ENCODE data around the gene ZNF546.
"Not testable (repeated sequence)": the region's sequence is repeated elsewhere in the genome, so short reads cannot be mapped to it uniquely, and the experiment has no call there.

The ZNF546 gene

DNA sequence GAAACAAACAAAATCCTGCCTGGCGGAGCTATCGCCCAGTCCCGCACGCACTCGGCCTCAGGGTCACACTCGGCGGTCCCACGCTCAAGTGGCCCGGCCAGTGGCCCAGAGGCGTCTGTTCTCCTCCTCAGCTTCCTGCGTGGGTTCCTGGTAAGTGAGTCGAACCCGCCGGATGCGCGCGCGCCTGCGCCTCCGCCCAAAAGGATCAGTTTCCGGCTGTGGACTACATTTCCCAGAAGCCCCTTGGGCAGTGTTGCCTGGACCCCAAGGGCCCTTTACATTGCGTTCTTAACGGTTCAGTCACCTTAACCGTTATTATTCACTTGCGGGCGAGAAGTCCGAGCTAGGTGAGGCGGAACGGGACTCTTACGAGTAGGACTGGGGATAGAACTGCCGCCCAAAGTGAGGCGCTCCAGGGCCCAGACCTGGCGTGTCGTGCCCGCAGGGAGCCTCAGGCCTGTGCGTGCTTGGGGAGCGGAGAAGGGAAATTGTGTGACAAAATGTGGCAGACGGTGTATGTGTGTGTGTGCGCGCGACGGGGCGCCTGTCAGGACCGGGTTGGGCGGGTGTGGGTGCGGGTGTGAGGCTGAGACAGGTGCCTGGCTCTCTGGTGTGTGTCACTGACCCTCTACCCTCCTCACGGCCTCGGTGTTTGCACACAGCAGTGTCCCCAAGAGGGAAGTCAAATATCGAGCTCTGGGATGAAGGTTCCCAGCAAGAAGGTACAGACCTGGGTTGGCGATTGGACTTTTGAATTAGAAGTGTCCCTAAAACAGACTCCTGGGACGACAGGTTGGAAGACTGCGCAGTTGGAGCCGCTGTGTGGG is at the start of gene ZNF546:
Gene ZNF546, plus strand, starts transcription at position 250 of the 827 bp plus-strand sequence. CDS start 1,267 bp downstream, outside the sequence.
- DNase-seq = peak; percentile 5

- no peak for DNase-seq
Observed at GRCh38 chr19:39949026-39949747, 47.7 kb upstream of the ZNF546 start.

GRCh38 chr19:39951065-39951650 is 45.7 kb upstream of the ZNF546 start:
- DNase-seq = no peak

DNA sequence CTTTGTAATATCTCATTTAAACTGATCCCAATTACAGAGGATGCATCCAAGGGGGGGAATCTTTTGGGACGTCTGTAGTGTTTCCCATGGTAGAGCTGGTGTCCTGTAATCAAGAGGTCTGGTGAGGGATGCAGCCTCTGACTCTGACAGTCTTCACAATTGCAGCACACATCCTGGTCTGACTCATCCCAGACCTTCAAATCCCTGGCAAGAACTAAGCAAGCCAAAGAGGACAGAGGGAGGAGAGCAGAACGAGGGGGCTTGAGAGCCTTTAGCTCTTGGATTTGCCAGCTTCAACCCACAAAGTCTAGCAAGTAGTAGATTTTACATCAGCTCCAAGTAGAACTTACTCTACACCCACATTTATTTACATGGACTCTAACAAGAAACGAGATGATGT is 45.2 kb upstream of the ZNF546 start:
- no peak for DNase-seq

DNA sequence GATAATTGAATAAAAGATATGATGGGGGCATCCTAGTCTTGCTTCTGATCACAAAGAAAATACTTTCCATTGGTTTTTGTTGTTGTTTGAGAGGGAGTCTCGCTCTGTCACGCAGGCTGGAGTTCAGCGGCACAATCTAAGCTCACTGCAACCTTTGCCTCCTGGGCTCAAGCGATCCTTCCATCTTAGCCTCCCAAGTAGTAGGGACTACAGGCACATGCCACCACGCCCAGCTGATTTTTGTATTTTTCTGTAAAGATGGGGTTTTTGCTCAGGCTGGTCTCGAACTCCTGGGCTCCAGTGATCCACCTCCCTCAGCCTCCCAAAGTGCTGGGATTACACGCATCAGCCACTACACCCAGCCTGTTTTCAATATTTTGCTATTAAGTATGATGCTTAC is 42.9 kb upstream of the ZNF546 start:
- no peak for DNase-seq

GRCh38 chr19:39957886-39958285 is 39.0 kb upstream of the ZNF546 start:
- DNase-seq = not testable (repeated sequence)

GRCh38 chr19:39958942-39959341 is 37.9 kb upstream of the ZNF546 start:
- DNase-seq = not testable (repeated sequence)

DNA sequence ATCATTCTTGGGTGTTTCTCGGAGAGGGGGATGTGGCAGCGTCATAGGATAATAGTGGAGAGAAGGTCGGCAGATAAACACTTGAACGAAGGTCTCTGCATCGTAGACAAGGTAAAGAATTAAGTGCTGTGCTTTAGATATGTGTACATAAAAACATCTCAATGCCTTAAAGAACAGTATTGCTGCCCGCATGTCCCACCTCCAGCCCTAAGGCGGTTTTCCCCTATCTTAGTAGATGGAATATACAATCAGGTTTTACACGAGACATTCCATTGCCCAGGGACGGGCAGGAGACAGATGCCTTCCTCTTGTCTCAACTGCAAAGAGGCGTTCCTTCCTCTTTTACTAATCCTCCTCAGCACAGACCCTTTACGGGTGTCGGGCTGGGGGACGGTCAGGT is 37.5 kb upstream of the ZNF546 start:
- DNase-seq = not testable (repeated sequence)

DNA sequence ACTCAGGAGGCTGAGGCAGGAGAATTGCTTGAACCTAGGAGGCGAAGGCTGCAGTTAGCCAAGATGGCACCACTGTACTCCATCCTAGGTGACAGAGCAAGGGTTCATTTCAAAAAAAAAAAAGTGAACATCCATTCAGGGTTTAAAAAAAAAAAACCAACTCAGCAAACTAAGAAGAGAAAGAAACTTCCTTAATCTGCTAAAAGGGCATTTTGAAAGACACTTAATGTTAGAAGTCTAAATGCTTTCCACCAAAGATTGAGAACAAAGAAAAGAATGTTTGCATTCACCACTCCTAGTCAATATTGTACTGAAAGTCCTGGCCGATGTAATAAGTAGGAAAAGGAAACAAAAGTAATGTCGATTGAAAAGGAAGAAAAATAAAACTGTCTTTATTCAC is 33.0 kb upstream of the ZNF546 start:
- DNase-seq = no peak

DNA sequence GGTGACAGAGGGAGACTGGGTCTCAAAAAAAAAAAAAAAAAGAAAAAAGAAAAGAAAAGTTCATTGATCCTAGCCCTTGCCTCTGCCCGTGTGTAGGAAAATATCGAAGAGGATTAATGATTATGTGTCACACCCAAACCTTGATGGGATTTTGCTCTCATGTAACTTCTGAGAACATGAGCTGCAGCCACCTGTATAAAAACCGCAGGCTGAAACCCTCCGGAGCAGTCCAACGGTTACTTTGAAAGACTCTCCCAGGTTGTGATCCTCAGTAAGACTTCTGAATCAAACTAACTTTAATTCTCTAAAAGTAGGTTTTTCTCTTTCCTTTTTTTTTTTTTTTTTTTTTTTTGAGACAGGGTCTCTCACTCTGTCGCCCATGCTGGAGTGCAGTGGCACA is 30.2 kb upstream of the ZNF546 start:
- DNase-seq = no peak

DNA sequence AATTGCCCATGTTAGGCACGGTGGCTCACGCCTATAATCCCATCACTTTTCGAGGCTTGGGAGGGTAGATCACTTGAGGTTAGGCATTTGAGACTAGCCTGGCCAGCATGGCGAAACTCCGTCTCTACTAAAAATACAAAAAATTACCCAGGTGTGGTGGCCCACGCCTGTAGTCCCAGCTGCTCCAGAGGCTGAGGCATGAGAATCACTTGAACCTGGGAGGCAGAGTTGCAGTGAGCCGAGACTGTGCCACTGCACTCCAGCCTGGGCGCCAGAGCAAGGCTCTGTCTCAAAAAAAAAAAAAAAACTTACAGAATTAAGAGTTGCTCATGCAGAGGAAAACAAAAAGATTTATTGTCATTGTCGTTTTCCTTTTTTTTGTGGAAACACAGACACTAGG is 29.3 kb upstream of the ZNF546 start:
- DNase-seq = no peak

DNA sequence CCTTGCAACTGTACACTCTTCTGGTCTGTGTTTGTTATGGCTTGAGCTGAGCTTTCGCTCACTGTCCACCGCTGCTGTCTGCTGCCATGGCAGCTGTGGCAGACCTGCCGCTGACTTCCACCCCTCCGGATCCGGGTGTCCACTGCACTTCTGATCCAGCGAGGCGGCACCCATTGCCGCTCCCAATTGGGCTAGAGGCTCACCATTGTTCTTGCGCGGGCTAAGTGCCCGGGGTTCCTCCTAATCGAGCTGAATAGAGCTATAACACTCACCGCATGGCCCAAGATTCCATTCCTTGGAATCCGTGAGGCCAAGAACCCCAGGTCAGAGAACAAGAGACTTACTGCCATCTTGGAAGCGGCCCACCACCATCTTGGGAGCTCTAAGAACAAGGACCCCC is 28.1 kb upstream of the ZNF546 start:
- DNase-seq = no peak

GRCh38 chr19:39969266-39969665 is 27.6 kb upstream of the ZNF546 start:
- no peak for DNase-seq

DNA sequence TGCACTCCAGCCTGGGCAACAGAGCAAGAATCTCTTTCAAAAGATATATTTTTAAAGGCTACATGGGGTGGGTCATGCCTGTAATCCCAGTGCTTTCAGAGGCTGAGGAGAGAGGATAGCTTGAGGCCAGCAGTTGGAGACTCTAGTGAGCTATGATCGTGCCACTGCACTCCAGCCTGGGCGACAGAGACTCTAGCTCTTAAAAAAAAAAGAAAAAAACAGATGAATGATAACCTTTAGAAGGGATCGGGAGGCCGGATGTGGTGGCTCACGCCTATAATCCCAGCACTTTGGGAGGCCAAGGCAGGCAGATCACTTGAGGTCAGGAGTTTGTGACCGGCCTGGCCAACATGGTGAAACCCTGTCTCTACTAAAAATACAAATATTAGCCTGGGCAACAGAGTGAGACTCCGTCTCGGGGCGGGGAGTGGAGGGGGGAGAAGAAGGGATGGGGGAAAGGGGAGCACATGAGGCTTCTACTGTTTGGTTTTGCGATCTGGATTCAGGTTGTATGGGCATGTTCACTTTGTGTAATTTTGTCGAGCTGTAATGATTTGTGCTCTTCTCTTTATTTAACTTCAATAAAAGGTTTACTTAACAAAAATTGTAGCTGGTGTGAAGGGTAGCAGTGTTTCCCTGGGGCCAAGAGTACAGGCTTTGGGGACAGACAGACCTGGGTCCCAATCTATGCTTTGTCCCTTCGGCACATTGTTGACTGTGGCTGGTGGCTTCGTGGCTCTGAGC is 27.0 kb upstream of the ZNF546 start:
- DNase-seq = no peak

GRCh38 chr19:39970425-39970674 is 26.5 kb upstream of the ZNF546 start:
- no peak for DNase-seq

DNA sequence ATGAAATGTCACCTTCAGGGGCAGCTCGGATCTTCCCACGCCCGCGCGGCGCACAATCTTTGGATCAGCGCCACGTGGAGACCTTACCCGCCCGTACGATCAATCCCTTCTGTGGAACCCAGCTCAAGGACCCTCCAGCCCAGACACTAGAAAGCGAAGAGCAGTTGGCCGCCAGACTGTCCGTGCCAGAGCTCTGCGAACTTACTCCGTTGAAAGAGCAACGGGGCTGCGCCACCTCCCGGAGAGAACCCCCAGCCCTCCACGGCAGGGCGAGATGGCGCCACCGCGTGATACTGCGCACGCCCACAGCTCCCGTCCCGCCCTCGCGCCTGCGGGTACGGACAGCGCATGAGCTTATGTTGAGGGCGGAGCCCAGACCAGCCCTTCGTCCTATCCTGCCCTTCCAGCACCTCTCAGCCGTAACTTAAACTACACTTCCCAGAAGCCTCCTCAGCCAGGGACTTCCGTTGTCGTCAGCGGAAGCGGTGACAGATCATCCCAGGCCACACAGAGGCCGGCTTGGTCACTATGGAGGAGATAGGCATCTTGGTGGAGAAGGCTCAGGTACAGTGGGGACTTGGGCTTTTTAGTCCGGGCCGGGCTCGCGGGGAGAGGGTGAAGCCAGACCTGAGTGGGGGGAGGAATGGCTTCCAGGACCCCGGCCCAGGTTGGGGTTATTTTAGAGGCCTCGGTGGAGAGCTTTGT is 26.0 kb upstream of the ZNF546 start, which contains the start of gene PSMC4:
Gene PSMC4, plus strand, starts transcription at position 491 of the 705 bp plus-strand sequence. Its CDS starts 38 bp downstream, at position 529.
- peak; percentile 92 for DNase-seq

DNA sequence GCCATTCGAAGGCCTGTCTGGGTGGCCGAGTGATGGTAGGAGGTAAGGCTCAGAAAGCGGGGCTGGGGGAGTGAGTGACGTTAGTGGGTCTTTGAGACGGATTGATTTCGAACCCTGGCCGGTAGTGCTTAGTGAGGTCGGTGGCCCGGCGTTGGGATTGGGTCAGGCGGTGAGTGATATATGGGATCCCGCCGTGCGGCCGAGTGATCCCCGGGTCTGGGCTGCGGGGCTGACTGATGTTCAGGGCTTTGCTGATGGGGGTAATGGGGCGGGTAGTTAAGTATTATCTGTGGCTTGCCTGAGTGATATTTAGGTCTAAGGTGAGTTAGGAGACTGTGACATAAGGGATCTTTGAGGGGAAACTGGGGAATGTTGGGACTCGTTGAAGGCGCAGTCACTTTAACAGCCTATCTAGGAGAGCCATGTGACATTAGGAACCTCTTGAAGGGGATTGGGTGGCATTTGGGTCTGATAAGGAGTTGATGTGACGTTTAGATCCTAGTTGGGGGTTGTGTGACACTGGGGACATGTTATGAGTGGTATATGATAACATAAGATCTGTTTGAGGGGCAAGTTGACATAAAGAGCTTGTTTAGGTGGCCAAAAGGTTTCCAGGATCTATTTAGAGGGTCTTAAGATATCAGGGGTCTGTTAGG is 25.4 kb upstream of the ZNF546 start:
- DNase-seq = no peak

DNA sequence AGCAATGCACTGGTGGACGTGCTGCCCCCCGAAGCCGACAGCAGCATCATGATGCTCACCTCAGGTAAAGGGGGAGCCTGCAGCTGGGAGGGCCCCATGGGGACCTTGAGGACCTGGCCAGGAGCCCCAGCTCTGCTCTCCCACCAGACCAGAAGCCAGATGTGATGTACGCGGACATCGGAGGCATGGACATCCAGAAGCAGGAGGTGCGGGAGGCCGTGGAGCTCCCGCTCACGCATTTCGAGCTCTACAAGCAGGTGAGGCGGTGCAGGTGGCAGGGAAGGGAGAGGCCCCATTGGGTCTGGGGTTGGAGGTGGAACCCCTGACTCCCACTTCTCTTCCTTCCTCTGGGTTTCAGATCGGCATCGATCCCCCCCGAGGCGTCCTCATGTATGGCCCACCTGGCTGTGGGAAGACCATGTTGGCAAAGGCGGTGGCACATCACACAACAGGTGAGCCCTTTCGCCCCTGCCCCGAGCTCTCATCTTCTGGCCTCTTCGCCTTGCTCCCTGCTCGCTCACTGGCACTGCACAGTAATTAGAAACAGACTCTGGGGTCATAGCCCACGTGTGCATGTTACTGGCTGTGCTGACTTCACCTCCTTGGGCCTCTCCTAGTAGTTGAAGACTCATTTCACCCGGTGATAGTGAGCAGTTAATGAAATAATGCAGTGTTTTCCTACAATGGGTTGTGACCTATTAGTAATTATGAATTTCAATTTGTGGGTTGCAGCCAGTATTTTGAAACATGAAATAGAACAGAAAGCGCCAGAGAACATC is 22.3 kb upstream of the ZNF546 start:
- no peak for DNase-seq

DNA sequence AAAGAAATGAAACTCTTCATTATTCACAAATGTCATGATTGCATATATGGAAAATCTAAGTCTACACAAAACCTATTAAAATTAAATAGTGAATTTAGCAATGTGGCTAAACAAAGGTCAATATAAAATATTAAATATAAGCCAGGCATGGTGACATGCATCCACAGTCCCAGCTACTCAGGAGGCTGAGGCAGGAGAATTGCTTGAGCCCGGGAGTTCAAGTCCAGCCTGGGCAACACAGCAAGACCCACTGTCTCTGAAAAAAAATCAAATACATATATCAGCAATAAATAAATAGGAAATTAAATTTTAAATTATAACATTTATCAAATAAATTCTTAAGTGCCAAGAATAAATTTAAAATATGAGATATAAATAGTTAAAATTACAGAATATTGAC is 14.0 kb upstream of the ZNF546 start:
- DNase-seq = no peak

DNA sequence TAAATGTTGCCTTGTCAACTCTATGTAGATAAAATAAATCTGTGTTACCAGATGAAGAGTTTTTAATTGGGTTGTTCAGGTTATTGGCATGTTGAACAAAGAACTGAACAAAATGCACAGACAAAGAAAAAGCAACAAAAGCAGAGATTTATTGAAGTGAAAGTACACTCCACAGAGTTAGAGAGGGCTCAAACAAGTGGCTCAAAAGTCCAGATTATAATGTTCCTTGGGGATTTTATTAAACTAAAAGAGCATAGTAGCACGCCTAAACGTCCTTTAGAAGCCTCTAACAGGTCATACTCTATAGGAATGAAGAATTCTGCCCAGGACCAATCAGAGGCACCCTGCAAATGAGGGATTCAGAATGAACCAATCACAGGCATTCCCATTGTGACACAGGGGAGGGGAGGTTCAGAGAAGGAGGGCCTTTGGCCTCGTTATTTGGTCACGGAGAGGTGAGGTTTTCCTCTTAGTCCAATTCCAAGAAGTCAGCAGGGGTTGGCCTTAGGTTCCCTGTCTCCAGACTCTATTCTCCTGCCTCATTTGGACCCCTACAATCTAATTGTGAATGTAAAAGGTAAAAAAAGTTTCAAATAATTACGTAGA is 13.1 kb upstream of the ZNF546 start:
- DNase-seq = no peak

DNA sequence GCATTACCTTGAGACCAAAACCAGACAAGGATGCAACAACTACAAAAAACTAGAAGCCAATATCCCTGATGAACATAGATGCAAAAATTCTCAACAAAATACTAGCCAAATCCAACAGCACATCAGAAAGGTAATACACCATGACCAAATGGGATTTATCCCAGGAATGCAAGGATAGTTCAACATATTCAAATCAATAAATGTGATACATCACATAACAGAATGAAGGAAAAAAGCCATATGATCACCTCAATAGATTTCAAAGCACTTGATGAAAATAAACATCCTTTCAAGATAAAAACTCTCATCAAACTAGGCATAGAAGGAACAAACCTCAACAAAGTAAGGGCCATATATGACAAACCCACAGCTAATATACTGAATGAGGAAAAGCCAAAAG is 10.2 kb upstream of the ZNF546 start:
- no peak for DNase-seq
